ENCODE data around the gene COL6A2. TPM values are rescaled to one million over a fixed set of nuclear protein-coding genes. Genes with fewer than 3 reads are reported as not detected.
A peak's percentile ranks its signal among the peaks of the same experiment; 100 is the strongest.

The COL6A2 gene
- polyA plus RNA-seq, 3 donors: 0.01 TPM; not detected in 2

GRCh38 chr21:46154155-46154954, 56.4 kb downstream of the COL6A2 start:
- intact Hi-C loops (cut with micrococcal nuclease): no loop called here

GRCh38 chr21:46154955-46155513, 57.1 kb downstream of the COL6A2 start:
- DNase-seq: no peak
- H3K27me3 Mint-ChIP-seq (ENCODE audit: low read depth in 3 of 3): peaks cover 0 to 4% (median 0%) of the 10 kb centered on the region in 3 donors
- no peak overlapping the region for H2AFZ ChIP-seq (ENCODE audit: insufficient read depth, low read depth, low read length, poor library complexity, severe bottlenecking)
- H3K9me3 ChIP-seq (replicated peaks in 1 of 2; ENCODE audit: control insufficient read depth in 1 of 2, insufficient read depth in 1 of 2, low read length in 2 of 2): no peaks in the 10 kb centered on the region
- no peaks in the 10 kb centered on the region for H3K4me1 Mint-ChIP-seq
- H3K9me3 Mint-ChIP-seq: no peaks in the 10 kb centered on the region
- no peak overlapping the region for H3K27ac ChIP-seq (ENCODE audit: low read depth in 1 of 2, low read length in 2 of 2)
- no peaks in the 10 kb centered on the region for H3K27me3 ChIP-seq (ENCODE audit: control insufficient read depth in 2 of 2, insufficient read depth in 2 of 2, low read length in 2 of 2)
- H3K27ac Mint-ChIP-seq: peak overlapping the region in 1 of 7 donors; percentile 46
- intact Hi-C loops (cut with micrococcal nuclease): no loop called here
- no peak overlapping the region for H3K4me3 Mint-ChIP-seq
- no peak overlapping the region for H3K4me2 ChIP-seq (replicated peaks; ENCODE audit: extremely low read depth, low read length, poor library complexity, severe bottlenecking)
- H3K36me3 ChIP-seq (replicated peaks in 1 of 2; ENCODE audit: control insufficient read depth in 1 of 2, insufficient read depth in 2 of 2, low read length in 2 of 2): no peaks in the 10 kb centered on the region
- TF ChIP-seq CTCF (IDR thresholded peaks at IDR 0.05): no peak
- no peaks in the 10 kb centered on the region for H3K36me3 Mint-ChIP-seq
- no peak overlapping the region for H3K9ac ChIP-seq (ENCODE audit: insufficient read depth, low read length, poor library complexity, severe bottlenecking)
- H3K4me3 ChIP-seq (replicated peaks in 1 of 3; ENCODE audit: low read depth in 2 of 3, low read length in 3 of 3): no peak overlapping the region
- WGBS (ENCODE audit: insufficient coverage): 95% methylated on average over 16 of the region's 16 CpGs
- H4K20me1 ChIP-seq (ENCODE audit: insufficient read depth, low read length): no peaks in the 10 kb centered on the region
- no peaks in the 10 kb centered on the region for H3K4me1 ChIP-seq (ENCODE audit: control insufficient read depth in 1 of 2, insufficient read depth in 2 of 2, low read length in 2 of 2)
- H3K79me2 ChIP-seq (ENCODE audit: insufficient read depth, low read length): no peaks in the 10 kb centered on the region

More at GRCh38 chr21:46154155-46154954, 56.4 kb downstream of the COL6A2 start:
- no peaks in the 10 kb centered on the region for H3K4me1 Mint-ChIP-seq
- no peak for DNase-seq
- no peaks in the 10 kb centered on the region for H3K9me3 ChIP-seq (replicated peaks in 1 of 2; ENCODE audit: control insufficient read depth in 1 of 2, insufficient read depth in 1 of 2, low read length in 2 of 2)
- H4K20me1 ChIP-seq (ENCODE audit: insufficient read depth, low read length): no peaks in the 10 kb centered on the region
- no peak overlapping the region for H3K4me3 ChIP-seq (replicated peaks in 1 of 3; ENCODE audit: low read depth in 2 of 3, low read length in 3 of 3)
- H3K27ac ChIP-seq (ENCODE audit: low read depth in 1 of 2, low read length in 2 of 2): no peak overlapping the region
- H3K4me1 ChIP-seq (ENCODE audit: control insufficient read depth in 1 of 2, insufficient read depth in 2 of 2, low read length in 2 of 2): no peaks in the 10 kb centered on the region
- no peaks in the 10 kb centered on the region for H3K36me3 Mint-ChIP-seq
- no peak overlapping the region for H2AFZ ChIP-seq (ENCODE audit: insufficient read depth, low read depth, low read length, poor library complexity, severe bottlenecking)
- no peaks in the 10 kb centered on the region for H3K79me2 ChIP-seq (ENCODE audit: insufficient read depth, low read length)
- no peak for TF ChIP-seq CTCF (IDR thresholded peaks at IDR 0.05)
- no peak overlapping the region for H3K4me2 ChIP-seq (replicated peaks; ENCODE audit: extremely low read depth, low read length, poor library complexity, severe bottlenecking)
- H3K27me3 ChIP-seq (ENCODE audit: control insufficient read depth in 2 of 2, insufficient read depth in 2 of 2, low read length in 2 of 2): no peaks in the 10 kb centered on the region
- no peak overlapping the region for H3K9ac ChIP-seq (ENCODE audit: insufficient read depth, low read length, poor library complexity, severe bottlenecking)
- no peak overlapping the region for H3K4me3 Mint-ChIP-seq
- WGBS (ENCODE audit: insufficient coverage): 91% methylated on average over 20 of the region's 39 CpGs
- H3K36me3 ChIP-seq (replicated peaks in 1 of 2; ENCODE audit: control insufficient read depth in 1 of 2, insufficient read depth in 2 of 2, low read length in 2 of 2): no peaks in the 10 kb centered on the region
- peaks cover 0 to 4% (median 0%) of the 10 kb centered on the region in 3 donors for H3K27me3 Mint-ChIP-seq (ENCODE audit: low read depth in 3 of 3)
- H3K27ac Mint-ChIP-seq: peak overlapping the region in 1 of 7 donors; percentile 46
- H3K9me3 Mint-ChIP-seq: no peaks in the 10 kb centered on the region

Data from CD14-positive monocyte (primary cell).